Right ventricle myocardium inferior (tissue), 1 donor: ENCODE results near the gene MED6. TPM values are rescaled to one million over a fixed set of nuclear protein-coding genes. Genes with fewer than 3 reads are reported as not detected.

Experiments
- ATAC-seq: fragments of 200-7000 bp; cut with Tn5 transposase; one replicate; pipeline ENCODE4 v1.9.1; 2020; ENCODE audit warnings: mild to moderate bottlenecking, moderate library complexity
- DNase-seq: peaks from one replicate; pipeline ENCODE4 v3.0.0; 2021; ENCODE audit errors: missing footprints
- intact Hi-C: fragments of 100-400 bp; cut with DNase I; formaldehyde crosslinking; loops from one replicate; pipeline ENCODE4 v1.11.0; 2022
- total RNA-seq: library from RNA; stranded (reverse); fragmentation: NEBNext Ultra II Directional; extraction: Animal tissue kit (Norgen Biotek cat#: 25700); gene quantifications from one replicate; pipeline ENCODE4 v1.2.1, GENCODE V29; 2021
- donor health status: DM: no; HTN: yes; CAD: no; lungs with severe emphysema.

MED6 gene
- total RNA-seq, 1 donor from 2014 or later = 16.7 TPM

- intact Hi-C loops = no loop called here
These were observed 10.8 kb upstream of the MED6 start for GRCh38 chr14:70611216-70611615.

GRCh38 chr14:70602254-70602653 is 1.8 kb upstream of the MED6 start:
- DNase-seq (no peak), ATAC-seq (no peak)
- intact Hi-C loops = loop anchor here (5.0 kb wide), 1 partner anchor 215 kb away; no protein-coding TSS in a partner anchor

More at GRCh38 chr14:70611216-70611615, 10.8 kb upstream of the MED6 start:
- no peak for ATAC-seq
- no peak for DNase-seq

GRCh38 chr14:70601162-70601561 is 707 bp upstream of the MED6 start:
- ATAC-seq (no peak), DNase-seq (no peak)
- intact Hi-C loops = loop anchor here (5.0 kb wide), 1 partner anchor 216 kb away; no protein-coding TSS in a partner anchor

GRCh38 chr14:70599345-70599744 is 1.1 kb downstream of the MED6 start:
- DNase-seq = no peak
- intact Hi-C loops = no loop called here
- ATAC-seq = no peak

- ATAC-seq (no peak), DNase-seq (no peak)
- intact Hi-C loops = no loop called here
These were observed 2.7 kb downstream of the MED6 start for GRCh38 chr14:70597731-70598130.

DNA sequence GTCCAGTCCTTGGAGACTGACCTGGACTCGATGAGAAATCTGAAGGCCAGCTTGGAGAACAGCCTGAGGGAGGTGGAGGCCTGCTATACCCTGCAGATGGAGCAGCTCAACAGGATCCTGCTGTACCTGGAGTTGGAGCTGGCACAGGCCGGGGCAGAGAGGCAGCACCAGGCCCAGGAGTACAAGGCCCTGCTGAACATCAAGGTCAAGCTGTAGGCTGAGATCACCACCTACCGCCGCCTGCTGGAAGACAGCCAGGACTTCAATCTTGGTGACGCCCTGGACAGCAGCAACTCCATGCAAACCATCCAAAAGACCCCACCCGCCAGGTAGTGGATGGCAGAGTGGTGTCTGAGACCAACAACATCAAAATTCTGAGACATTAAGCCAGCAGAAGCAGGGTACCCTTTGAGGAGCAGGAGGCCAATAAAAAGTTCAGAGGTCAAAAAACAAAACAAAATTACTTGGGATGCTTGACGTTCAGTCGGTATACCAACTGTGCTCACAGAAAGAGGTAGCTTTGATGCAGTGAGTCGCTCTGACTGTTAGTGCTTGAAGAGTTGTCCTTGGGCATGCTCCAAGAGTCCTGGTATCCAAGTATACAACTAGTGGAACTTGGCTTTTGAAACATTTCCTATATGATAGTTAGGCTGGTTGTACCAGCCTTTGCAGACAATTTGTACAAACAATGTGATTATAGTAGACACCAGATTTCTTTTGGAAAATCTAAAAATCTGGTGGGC is 4.8 kb downstream of the MED6 start:
- intact Hi-C loops = no loop called here
- ATAC-seq (no peak), DNase-seq (no peak)

DNA sequence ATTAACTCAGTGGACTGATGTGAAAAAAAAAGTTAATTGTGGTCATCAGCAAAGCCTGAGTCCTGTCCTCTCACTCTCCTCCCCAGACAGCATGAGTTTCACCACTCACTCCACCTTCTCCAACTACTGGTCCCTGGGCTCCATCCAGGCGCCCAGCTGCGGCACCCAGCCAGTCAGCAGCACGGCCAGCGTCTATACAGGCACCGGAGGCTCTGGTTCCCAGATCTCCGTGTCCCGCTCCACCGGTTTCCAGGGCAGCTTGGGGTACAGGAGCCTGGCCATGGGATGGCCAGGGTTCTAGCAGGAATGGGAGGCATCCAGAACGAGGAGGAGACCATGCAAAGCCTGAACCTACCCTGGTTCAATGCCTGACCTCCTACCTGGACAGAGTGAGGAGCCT is 6.0 kb downstream of the MED6 start:
- intact Hi-C loops = no loop called here
- no peak for ATAC-seq
- no peak for DNase-seq

- no peak for ATAC-seq
- intact Hi-C loops = no loop called here
- DNase-seq = no peak
These were observed 15.2 kb downstream of the MED6 start for GRCh38 chr14:70585231-70585630.

GRCh38 chr14:70576891-70577290 is 23.6 kb downstream of the MED6 start:
- intact Hi-C loops = no loop called here
- no peak for ATAC-seq
- no peak for DNase-seq

DNA sequence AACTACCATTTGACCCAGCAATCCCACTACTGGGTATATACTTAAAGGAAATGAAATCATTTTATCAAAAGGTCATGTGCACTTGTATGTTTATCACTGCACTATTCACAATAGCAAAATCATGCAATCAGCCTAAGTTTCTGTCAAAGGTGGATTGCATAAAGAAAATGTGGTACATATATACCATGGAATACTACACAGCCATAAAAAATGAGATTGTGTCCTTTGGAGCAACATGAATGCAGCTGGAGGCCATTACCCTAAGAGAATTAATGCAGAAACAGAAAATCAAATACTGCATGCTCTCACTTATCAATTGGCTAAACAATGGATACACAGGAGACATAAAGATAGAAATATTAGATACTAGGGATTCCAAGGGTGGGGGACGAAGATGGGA is 27.4 kb downstream of the MED6 start:
- no peak for DNase-seq
- intact Hi-C loops = no loop called here
- ATAC-seq = no peak

GRCh38 chr14:70571139-70571538 is 29.3 kb downstream of the MED6 start:
- no peak for ATAC-seq
- no peak for DNase-seq
- intact Hi-C loops = no loop called here

GRCh38 chr14:70567791-70568190 is 32.7 kb downstream of the MED6 start:
- ATAC-seq (no peak), DNase-seq (no peak)

DNA sequence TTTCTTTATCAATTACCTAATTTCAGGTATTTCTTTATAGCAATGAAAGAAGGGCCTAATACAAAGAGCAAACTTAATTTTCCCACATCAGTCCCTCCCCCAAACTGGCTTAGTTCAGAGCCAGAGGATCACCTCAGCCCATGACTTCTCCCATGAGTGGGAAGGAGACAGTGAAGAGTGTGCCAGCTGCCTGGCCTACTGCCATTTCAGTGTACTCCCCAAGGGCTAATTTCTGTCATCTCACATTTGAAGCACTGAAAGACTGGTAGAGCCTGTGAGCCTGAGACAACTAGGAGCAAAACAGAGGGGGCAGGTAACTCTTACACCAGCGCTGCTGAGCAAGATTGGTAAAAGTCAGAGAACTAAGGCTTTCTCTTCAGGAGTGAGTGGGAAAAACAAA is 36.6 kb downstream of the MED6 start:
- DNase-seq (peak; percentile 17), ATAC-seq (peak; percentile 85)
- intact Hi-C loops = no loop called here

More at GRCh38 chr14:70567791-70568190, 32.7 kb downstream of the MED6 start:
- intact Hi-C loops = no loop called here

- intact Hi-C loops = no loop called here
- DNase-seq = no peak
- ATAC-seq = no peak
These were observed 37.0 kb downstream of the MED6 start for GRCh38 chr14:70563417-70563816.

- no peak for ATAC-seq
- intact Hi-C loops = no loop called here
- DNase-seq = no peak
These were observed 42.1 kb downstream of the MED6 start for GRCh38 chr14:70558356-70558755.

DNA sequence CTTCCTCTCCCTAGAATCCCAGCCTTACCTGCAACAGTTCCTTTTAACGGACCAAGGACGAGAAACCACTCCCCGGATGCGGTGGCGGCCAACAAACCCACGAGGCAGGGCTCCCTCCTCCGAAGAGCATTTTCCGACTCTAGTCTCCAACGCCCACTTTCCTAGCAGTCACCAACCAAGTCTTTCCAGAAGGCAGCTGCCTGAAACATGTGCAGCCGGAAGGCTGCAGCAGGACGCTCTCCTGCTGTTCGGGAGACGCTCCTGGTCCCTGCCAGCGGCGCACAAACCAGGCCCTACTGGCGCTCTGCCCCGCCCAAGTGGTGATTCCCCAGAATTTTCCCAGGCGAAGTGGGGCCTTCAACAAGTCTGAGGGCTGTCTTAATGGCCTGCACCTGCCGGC is 44.6 kb downstream of the MED6 start:
- ATAC-seq = peak; percentile 44
- intact Hi-C loops = no loop called here
- peak; percentile 69 for DNase-seq

DNA sequence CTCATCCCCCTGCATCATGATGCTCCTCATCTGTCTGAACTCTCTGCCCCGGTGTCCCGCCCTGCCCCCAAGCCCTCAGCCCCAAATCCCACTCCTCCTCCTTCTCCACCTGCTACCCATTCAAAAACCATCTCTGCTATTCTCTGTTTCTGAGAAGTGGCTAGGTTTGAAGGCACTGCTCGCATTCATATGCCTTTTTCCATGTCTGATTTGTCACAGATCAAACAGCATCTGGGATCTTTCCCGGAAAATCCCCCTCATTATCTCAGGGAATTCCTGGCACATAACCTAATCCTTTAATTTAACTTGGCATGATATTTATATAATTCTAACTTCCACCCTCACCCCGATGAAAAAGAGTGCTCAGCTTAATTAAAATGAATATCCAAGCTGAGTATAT is 62.4 kb downstream of the MED6 start:
- no peak for DNase-seq
- intact Hi-C loops = no loop called here
- no peak for ATAC-seq

GRCh38 chr14:70536830-70537229 is 63.6 kb downstream of the MED6 start:
- DNase-seq (no peak), ATAC-seq (no peak)
- intact Hi-C loops = no loop called here

GRCh38 chr14:70534904-70535303 is 65.6 kb downstream of the MED6 start, which contains the start of gene ADAM20:
Gene ADAM20 (minus strand): TSS chr14:70535004. CDS start chr14:70524757, 10,247 bp downstream.
- intact Hi-C loops = no loop called here
- DNase-seq (no peak), ATAC-seq (no peak)
